ENCODE measurements around the gene SERBP1. TPM values are rescaled to one million over a fixed set of nuclear protein-coding genes. Genes with fewer than 3 reads are reported as not detected.
A peak's percentile ranks its signal among the peaks of the same experiment; 100 is the strongest.

SERBP1 gene
- 442 TPM for polyA plus RNA-seq (2013, experiment 1 of 2)
- polyA plus RNA-seq (2013, experiment 2 of 2), result 450 TPM

DNA sequence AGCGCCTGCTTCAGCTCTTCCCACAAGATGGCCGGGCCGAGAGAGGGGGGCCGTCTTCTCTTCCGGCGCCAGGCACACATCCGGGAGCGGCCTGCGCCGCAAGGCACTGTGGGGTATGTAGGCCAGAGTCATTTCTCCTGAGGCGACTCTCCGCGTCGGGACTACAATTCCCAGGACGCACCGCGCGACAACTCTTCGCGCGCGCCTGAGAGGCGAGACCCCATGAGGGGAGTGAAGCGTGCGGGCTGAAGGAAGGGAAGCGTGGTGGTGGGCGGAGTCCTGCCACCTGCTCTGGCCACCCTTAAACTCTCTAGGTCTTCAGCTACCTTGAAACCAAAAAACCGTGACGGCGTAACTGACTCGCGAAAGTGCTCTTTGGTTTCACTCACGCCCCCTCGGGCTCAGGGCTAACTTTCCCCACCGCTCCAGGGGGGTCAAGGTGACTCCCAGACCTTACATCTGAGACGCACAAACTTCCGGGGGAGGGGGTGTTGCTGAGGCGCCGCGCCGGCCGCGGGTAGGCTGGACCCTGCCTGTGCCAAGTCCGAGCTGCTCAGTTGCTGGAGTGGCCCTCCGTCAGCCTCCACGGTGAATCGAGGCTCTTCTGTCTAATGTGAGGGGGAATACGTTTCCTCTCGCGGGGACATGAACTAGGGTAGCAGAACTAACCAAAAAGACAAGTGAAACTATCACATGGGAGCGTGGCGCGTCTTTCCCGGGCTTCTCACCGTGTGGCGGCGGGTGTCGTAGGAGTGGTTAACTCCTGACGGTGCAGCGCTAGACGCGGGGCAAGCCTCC is at the start of gene SERBP1:
SERBP1 (minus strand) TSS at position 45 of the 798 bp plus-strand sequence. CDS start 102 bp downstream, outside the sequence.
- no peaks in the 10 kb centered on the region for H3K9me3 ChIP-seq (ENCODE audit: insufficient read depth, low read depth, low read length)
- H3K9ac ChIP-seq (ENCODE audit: low read depth, low read length), result peak within 1 kb of the TSS; percentile 99
- peak within 1 kb of the TSS; percentile 100 for H3K4me3 ChIP-seq (ENCODE audit: low read length)
- WGBS, result under 1% methylated on average over 62 of the region's 62 CpGs
- H3K27ac ChIP-seq (ENCODE audit: low read depth, low read length), result peak within 1 kb of the TSS; percentile 78
- H3K4me1 ChIP-seq (ENCODE audit: insufficient read depth, low read length), result peaks cover 36% of the 10 kb centered on the region
- H3K27me3 ChIP-seq (ENCODE audit: insufficient read depth, low read length), result no peaks in the 10 kb centered on the region
- peaks cover 39% of the 10 kb centered on the region for H3K36me3 ChIP-seq (ENCODE audit: insufficient read depth, low read length)

- Histone ChIP-seq H3K9me3 (ENCODE audit: insufficient read depth, low read depth, low read length) (no peaks in the 10 kb centered on the region), H3K27me3 (ENCODE audit: insufficient read depth, low read length) (no peaks in the 10 kb centered on the region), H3K4me3 (ENCODE audit: low read length) (no peak overlapping the region), H3K9ac (ENCODE audit: low read depth, low read length) (no peak overlapping the region), H3K36me3 (ENCODE audit: insufficient read depth, low read length) (no peaks in the 10 kb centered on the region), H3K27ac (ENCODE audit: low read depth, low read length) (no peak overlapping the region), H3K4me1 (ENCODE audit: insufficient read depth, low read length) (peaks cover 6% of the 10 kb centered on the region)
- WGBS, result 83% methylated on average over 9 of the region's 10 CpGs
These were observed 49.1 kb upstream of the SERBP1 start for GRCh38 chr1:67479146-67479891.

GRCh38 chr1:67476906-67477305 is 46.7 kb upstream of the SERBP1 start:
- no peaks in the 10 kb centered on the region for H3K4me1 ChIP-seq (ENCODE audit: insufficient read depth, low read length)
- H3K9ac ChIP-seq (ENCODE audit: low read depth, low read length), result no peak overlapping the region
- 77% methylated on average over 3 of the region's 5 CpGs for WGBS
- no peaks in the 10 kb centered on the region for H3K36me3 ChIP-seq (ENCODE audit: insufficient read depth, low read length)
- H3K27me3 ChIP-seq (ENCODE audit: insufficient read depth, low read length), result no peaks in the 10 kb centered on the region
- no peaks in the 10 kb centered on the region for H3K9me3 ChIP-seq (ENCODE audit: insufficient read depth, low read depth, low read length)
- H3K27ac ChIP-seq (ENCODE audit: low read depth, low read length), result no peak overlapping the region
- H3K4me3 ChIP-seq (ENCODE audit: low read length), result no peak overlapping the region

GRCh38 chr1:67476006-67476482 is 45.8 kb upstream of the SERBP1 start:
- Histone ChIP-seq H3K4me3 (ENCODE audit: low read length) (no peak overlapping the region), H3K4me1 (ENCODE audit: insufficient read depth, low read length) (no peaks in the 10 kb centered on the region), H3K9ac (ENCODE audit: low read depth, low read length) (no peak overlapping the region), H3K36me3 (ENCODE audit: insufficient read depth, low read length) (no peaks in the 10 kb centered on the region), H3K27me3 (ENCODE audit: insufficient read depth, low read length) (no peaks in the 10 kb centered on the region), H3K9me3 (ENCODE audit: insufficient read depth, low read depth, low read length) (no peaks in the 10 kb centered on the region), H3K27ac (ENCODE audit: low read depth, low read length) (no peak overlapping the region)
- 85% methylated on average over 2 of the region's 2 CpGs for WGBS

- 93% methylated on average over 2 of the region's 2 CpGs for WGBS
These were observed 41.9 kb upstream of the SERBP1 start for GRCh38 chr1:67472056-67472455.

DNA sequence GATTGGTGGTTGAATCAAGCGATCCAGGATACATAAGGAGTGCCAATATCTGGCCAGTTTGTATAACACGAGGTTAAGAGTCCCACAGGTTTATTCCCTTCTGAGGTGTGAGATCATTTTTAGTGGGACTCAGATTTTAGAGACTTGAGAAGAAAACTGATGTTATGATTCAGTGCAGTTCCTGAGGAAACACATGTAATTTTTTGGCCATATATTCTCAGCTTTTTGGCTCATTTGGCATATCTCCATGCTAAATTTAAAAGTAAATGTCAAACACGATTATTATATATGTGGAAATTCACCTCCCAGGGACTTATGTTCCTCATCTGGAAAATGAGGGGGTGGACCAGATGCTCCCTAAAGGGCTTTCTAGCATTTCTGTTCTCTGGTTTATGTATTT is 39.2 kb upstream of the SERBP1 start:
- Histone ChIP-seq H3K27me3 (ENCODE audit: insufficient read depth, low read length) (no peaks in the 10 kb centered on the region), H3K36me3 (ENCODE audit: insufficient read depth, low read length) (no peaks in the 10 kb centered on the region), H3K9ac (ENCODE audit: low read depth, low read length) (no peak overlapping the region), H3K4me3 (ENCODE audit: low read length) (no peak overlapping the region), H3K4me1 (ENCODE audit: insufficient read depth, low read length) (no peaks in the 10 kb centered on the region), H3K9me3 (ENCODE audit: insufficient read depth, low read depth, low read length) (no peaks in the 10 kb centered on the region), H3K27ac (ENCODE audit: low read depth, low read length) (no peak overlapping the region)
- 92% methylated on average over 2 of the region's 3 CpGs for WGBS

More at GRCh38 chr1:67472056-67472455, 41.9 kb upstream of the SERBP1 start:
- Histone ChIP-seq H3K4me1 (ENCODE audit: insufficient read depth, low read length) (no peaks in the 10 kb centered on the region), H3K4me3 (ENCODE audit: low read length) (no peak overlapping the region), H3K9me3 (ENCODE audit: insufficient read depth, low read depth, low read length) (no peaks in the 10 kb centered on the region), H3K27ac (ENCODE audit: low read depth, low read length) (no peak overlapping the region), H3K36me3 (ENCODE audit: insufficient read depth, low read length) (no peaks in the 10 kb centered on the region), H3K9ac (ENCODE audit: low read depth, low read length) (no peak overlapping the region), H3K27me3 (ENCODE audit: insufficient read depth, low read length) (no peaks in the 10 kb centered on the region)

DNA sequence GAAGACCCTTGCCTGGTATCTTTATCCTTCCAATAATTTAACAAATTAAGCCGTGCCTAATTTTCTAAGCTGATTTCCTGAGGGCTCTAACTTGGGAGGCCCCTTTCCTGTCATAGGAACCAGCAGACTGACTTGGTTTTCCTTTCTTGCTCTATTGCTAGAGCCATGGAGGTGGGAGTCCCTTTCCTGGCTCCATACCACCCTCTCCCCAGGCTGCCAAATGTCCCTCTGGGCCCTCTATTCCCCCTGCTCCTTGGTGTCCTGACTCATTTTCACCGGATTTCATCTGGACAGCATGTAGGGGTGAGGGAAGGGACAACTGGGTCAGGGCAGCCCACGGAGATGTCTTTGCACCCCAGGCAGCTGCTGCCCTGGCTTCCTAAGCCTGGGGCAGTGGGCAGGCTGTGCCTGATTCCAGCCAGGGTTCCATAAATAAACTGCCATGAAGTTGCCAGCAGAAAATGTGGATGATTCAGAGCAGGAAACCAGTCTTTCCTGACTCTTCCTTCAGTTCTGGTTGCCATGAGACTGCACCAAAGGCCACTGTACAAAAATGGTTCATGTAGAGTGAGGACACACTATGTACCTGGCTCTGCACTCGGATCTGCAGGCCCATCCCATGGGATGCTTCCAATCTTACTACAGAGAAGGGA is 38.0 kb upstream of the SERBP1 start:
- WGBS, result 89% methylated on average over 4 of the region's 4 CpGs
- H3K27me3 ChIP-seq (ENCODE audit: insufficient read depth, low read length), result no peaks in the 10 kb centered on the region
- no peak overlapping the region for H3K4me3 ChIP-seq (ENCODE audit: low read length)
- H3K9me3 ChIP-seq (ENCODE audit: insufficient read depth, low read depth, low read length), result no peaks in the 10 kb centered on the region
- H3K4me1 ChIP-seq (ENCODE audit: insufficient read depth, low read length), result peaks cover 11% of the 10 kb centered on the region
- H3K9ac ChIP-seq (ENCODE audit: low read depth, low read length), result no peak overlapping the region
- H3K27ac ChIP-seq (ENCODE audit: low read depth, low read length), result no peak overlapping the region
- no peaks in the 10 kb centered on the region for H3K36me3 ChIP-seq (ENCODE audit: insufficient read depth, low read length)

DNA sequence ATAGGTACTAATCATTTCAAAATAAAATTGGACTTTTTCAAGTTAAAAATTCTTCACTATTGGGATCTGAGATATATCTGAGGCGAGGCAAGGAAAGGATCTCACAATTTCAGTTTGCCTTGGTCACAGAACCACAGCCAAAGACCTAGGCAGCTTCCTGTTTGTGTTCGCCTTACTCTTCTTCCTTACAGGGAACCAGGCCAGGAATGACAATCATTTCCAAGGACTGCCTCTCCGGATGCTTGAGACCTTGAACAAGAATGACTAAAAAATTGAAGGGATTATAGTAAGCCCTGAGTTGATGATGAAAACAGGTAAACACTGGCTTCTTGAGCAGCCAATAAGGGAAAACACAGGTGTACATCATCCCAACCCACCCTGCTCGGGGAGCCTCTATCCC is 35.2 kb upstream of the SERBP1 start:
- Histone ChIP-seq H3K4me3 (ENCODE audit: low read length) (no peak overlapping the region), H3K27me3 (ENCODE audit: insufficient read depth, low read length) (no peaks in the 10 kb centered on the region), H3K9ac (ENCODE audit: low read depth, low read length) (no peak overlapping the region), H3K4me1 (ENCODE audit: insufficient read depth, low read length) (peaks cover 26% of the 10 kb centered on the region), H3K36me3 (ENCODE audit: insufficient read depth, low read length) (no peaks in the 10 kb centered on the region), H3K27ac (ENCODE audit: low read depth, low read length) (no peak overlapping the region), H3K9me3 (ENCODE audit: insufficient read depth, low read depth, low read length) (no peaks in the 10 kb centered on the region)
- 94% methylated on average over 4 of the region's 4 CpGs for WGBS

GRCh38 chr1:67464746-67465145 is 34.5 kb upstream of the SERBP1 start:
- no peaks in the 10 kb centered on the region for H3K27me3 ChIP-seq (ENCODE audit: insufficient read depth, low read length)
- no peak overlapping the region for H3K4me3 ChIP-seq (ENCODE audit: low read length)
- H3K36me3 ChIP-seq (ENCODE audit: insufficient read depth, low read length), result no peaks in the 10 kb centered on the region
- no peak overlapping the region for H3K9ac ChIP-seq (ENCODE audit: low read depth, low read length)
- H3K27ac ChIP-seq (ENCODE audit: low read depth, low read length), result no peak overlapping the region
- WGBS, result 92% methylated on average over 5 of the region's 5 CpGs
- H3K9me3 ChIP-seq (ENCODE audit: insufficient read depth, low read depth, low read length), result no peaks in the 10 kb centered on the region
- H3K4me1 ChIP-seq (ENCODE audit: insufficient read depth, low read length), result peaks cover 28% of the 10 kb centered on the region

- no peak overlapping the region for H3K4me3 ChIP-seq (ENCODE audit: low read length)
- 93% methylated on average over 2 of the region's 2 CpGs for WGBS
- H3K27ac ChIP-seq (ENCODE audit: low read depth, low read length), result no peak overlapping the region
- no peaks in the 10 kb centered on the region for H3K36me3 ChIP-seq (ENCODE audit: insufficient read depth, low read length)
- H3K9me3 ChIP-seq (ENCODE audit: insufficient read depth, low read depth, low read length), result no peaks in the 10 kb centered on the region
- no peaks in the 10 kb centered on the region for H3K27me3 ChIP-seq (ENCODE audit: insufficient read depth, low read length)
- no peak overlapping the region for H3K9ac ChIP-seq (ENCODE audit: low read depth, low read length)
- peaks cover 35% of the 10 kb centered on the region for H3K4me1 ChIP-seq (ENCODE audit: insufficient read depth, low read length)
These were observed 33.9 kb upstream of the SERBP1 start for GRCh38 chr1:67464058-67464457.
